DMS 273 treated with DMSO at 0.1 percent for 48 hours (cell line): Measurements from ENCODE around the gene RNF166.

Experiments used
- DNase-seq: peaks from one replicate; lab custom pipeline; 2025; lab: John Stamatoyannopoulos, UW

The RNF166 gene

GRCh38 chr16:88723911-88724310, 17.7 kb upstream of the RNF166 start:
- no peak for DNase-seq

- DNase-seq: no peak
Measured at GRCh38 chr16:88723507-88723887, 17.3 kb upstream of the RNF166 start.

DNA sequence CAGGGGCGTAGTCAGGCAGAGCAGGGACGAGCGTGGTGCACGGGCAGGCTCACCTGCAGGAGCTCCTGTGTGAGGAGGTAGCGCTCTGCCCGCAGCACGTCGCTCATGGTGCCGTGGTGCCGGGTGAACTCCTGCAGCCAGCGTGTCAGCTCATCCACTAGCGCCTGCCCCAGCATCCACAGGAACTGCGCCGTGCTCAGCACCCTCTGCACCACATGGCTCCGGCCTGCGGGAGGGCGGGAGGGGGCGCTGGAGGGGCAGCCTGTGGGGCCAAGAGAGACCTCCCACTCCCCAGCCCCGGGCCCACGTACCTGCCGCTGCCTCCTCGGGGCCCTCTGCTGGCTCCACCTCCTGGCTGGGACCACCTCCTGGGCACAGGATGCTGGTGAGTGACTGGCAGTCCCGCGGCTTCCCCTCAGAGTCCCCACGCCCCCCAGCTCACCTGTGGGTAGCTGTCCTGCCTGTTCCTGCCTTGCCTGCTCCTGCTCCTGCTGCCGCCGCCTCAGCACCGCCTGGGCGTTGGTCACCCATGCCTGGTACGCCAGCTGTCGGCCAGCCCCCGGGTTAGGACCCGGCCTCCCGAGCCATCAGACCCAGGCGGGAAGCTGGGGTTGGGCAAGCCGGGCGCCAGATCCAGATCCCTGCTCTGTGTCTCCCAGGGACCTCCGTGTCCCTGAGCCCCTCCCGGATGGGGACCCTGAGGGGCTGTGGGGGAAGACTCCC, 16.7 kb upstream of the RNF166 start:
- DNase-seq: no peak

GRCh38 chr16:88721815-88722755, 15.9 kb upstream of the RNF166 start:
- DNase-seq: no peak

GRCh38 chr16:88721236-88721635, 15.0 kb upstream of the RNF166 start:
- DNase-seq: no peak

DNA sequence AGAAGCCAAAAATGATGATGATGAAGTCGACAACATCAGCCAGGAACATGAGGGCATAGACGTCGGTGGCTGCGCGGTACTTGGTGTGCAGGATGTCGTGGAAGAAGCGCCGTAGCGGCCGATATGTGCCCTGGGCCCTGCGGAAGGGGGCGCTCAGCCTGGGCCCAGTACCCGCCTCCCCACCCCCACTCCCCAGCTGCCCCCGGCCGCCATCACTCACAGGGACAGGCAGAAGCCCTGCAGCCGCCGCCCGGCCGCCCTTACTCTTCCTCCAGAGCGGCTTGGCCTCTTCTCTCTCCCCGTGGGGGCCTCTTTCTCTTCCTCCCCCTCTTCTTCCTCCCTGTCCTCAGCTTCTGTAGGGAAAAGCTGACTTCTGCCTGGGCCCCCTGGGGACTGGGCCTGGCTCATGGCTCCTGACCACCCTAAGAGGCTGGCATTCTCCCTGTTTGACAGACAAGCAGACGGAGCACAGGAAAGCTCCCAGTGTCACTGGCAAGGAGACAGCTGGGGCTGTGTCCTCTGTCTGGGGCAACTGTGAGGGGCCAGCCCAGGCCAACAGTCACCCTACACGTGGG, 14.3 kb upstream of the RNF166 start:
- DNase-seq: no peak

GRCh38 chr16:88719933-88720296, 13.7 kb upstream of the RNF166 start:
- DNase-seq: no peak

- DNase-seq: no peak
Measured at GRCh38 chr16:88719267-88719932, 13.2 kb upstream of the RNF166 start.

DNA sequence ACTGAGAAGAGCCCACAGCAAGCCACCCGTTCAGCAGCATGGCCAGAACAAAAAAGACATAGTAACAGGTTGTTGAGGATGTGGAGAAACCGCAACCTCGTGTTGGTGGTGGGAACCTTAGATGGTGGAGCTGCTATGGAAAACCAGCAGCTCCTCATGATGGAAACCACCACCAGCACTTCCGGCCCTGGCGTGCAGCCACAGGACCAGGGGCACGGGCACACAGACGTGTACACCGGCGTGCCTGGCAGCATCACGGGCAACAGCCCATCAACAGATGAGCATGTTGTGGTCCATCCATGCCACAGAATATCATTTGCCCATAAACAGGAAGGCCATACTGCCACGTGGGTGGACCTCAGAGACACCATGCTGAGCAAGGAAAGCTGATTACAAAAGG, 12.0 kb upstream of the RNF166 start:
- no peak for DNase-seq

- DNase-seq: no peak
Measured at GRCh38 chr16:88716601-88717001, 10.4 kb upstream of the RNF166 start.

DNA sequence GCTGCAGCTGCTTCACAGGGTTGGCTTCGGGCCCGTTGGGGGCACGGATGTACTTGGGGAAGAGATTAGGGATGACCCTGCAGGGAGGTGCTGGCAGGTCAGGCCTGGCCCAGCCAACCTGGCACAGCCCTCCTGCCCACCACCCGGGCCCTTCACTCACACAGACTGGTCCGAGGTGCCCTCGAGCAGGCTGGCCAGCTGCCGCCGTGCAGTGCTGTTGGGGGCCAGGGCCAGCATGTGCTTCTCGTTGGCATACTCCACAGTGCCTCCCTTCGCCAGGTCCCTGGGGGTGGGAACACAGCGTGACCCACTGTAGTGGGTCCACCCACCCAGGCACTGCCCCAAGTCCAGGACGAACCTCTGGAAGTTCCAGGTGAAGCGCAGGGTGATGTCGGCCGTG, 10.0 kb upstream of the RNF166 start:
- DNase-seq: no peak

DNA sequence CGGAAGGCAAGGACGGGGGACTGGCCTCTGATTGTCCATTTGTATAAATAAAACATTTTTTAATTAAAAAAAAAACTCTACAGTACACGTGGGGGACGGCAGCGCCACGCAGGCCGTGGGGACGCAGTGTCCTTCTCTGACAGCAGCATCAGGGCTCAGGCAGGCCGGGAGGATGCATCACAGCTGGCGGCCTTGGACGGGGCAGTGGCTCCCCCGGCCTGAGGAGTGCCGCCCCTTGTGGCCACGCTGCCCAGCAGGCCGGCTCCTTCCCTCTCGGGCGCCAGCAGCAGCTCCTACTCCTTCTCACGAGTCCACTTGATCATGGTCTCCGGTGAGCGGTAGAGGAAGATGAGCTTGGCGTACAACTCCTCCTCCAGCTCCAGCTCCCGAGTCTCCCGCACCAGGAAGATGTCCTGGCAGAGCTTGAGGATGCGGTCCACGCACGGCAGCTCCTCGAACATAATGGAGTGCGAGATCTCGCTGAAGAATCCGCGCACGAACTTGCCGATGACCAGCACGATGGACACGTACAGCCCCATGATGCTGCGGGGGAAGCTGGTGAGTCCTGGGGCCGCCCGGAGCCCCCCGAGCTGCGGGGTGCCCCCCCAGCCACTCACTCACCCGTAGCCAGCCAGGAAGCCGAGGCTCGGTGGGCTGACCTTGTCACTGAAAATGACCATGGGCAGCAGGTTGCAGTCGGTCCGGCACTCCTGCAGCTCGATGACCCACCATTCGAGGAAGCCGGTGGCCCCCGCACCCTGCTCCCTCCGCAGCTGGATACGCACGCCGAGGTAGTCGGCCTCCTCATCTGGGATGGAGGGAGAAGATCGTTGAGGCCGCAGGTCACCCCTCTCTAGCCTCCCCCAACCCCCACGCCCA, 9.3 kb upstream of the RNF166 start:
- no peak for DNase-seq

- no peak for DNase-seq
Measured at GRCh38 chr16:88714420-88715302, 8.5 kb upstream of the RNF166 start.

- no peak for DNase-seq
Measured at GRCh38 chr16:88713568-88714419, 7.6 kb upstream of the RNF166 start.

DNA sequence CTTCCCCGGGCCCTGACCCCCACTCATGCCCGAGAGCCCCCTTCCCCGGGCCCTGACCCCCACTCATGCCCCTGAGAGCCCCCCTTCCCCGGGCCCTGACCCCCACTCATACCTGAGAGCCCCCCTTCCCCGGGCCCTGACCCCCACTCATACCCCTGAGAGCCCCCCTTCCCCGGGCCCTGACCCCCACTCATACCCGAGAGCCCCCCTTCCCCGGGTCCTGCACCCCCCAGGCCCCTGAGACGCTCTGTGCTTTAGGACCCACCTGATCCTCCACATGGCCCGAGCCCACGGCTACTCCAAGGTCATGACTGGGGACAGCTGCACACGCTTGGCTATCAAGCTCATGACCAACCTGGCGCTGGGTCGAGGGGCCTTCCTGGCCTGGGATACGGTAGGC, 6.8 kb upstream of the RNF166 start:
- DNase-seq: no peak

DNA sequence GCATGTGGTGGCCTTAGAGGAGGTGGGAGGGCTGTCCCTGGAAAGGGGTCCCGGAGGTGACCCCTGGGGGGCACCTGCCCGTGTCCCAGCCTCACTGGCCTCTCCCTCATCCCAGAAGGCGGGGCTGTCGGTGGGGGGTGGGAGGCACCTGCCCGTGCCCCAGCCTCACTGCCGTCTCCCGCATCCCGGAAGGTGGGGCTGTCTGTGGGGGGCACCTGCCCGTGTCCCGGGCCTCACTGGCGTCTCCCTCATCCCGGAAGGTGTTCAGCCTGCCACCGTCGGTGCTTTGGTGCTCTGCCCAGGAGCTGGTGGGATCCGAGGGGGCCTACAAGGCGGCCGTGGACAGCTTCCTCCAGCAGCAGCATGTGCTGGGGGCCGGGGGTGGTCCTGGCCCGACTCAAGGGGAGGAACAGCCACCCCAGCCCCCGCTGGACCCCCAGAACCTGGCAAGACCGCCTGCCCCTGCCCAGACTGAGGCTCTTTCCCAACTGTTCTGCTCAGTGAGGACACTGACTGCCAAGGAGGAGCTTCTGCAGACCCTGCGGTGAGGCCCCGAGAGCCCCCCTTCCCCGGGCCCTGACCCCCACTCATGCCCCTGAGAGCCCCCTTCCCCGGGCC, 6.3 kb upstream of the RNF166 start:
- DNase-seq: no peak

GRCh38 chr16:88711750-88712340, 5.6 kb upstream of the RNF166 start:
- DNase-seq: no peak

DNA sequence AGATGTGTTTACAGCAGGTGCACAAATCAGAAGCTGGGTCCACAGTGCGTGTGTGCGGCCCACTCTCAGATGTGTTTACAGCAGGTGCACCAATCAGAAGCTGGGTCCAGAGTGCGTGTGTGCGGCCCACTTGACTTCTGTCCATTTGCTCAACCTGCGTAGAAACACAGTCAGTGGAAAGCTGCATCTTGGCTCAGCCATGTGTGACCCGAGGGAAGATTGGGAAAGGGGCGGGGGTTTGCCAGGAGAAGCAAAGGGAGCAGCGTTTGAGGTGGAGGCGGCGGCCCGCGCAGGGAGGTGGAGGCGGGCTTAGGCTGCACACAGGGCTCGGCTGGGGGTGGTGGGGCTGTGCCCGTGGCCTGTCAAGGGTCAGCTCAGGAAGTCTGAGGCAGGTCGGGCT, 4.3 kb upstream of the RNF166 start:
- no peak for DNase-seq
